ENCODE data around the gene CMC4. TPM values are rescaled to one million over a fixed set of nuclear protein-coding genes. Genes with fewer than 3 reads are reported as not detected.

The CMC4 gene
- total RNA-seq, 1 experiment from 2014 or later: 13.0 TPM

- POLR2A ChIA-PET: no interaction called here
- no peak overlapping the region for H3K4me3 ChIP-seq (ENCODE audit: low read depth in 2 of 2, low read length in 2 of 2)
- H3K27me3 ChIP-seq (ENCODE audit: control insufficient read depth, insufficient read depth, low read length): no peaks in the 10 kb centered on the region
- no peaks in the 10 kb centered on the region for H3K36me3 ChIP-seq (ENCODE audit: control insufficient read depth, insufficient read depth, low read length)
- DNase-seq (ENCODE audit: low read depth, low spot score): no peak
- in situ Hi-C loops (cut with HindIII; ENCODE audit: low pct_unique_long_range_greater_than_20kb, low sequenced_read_pairs) (no loop called here), intact Hi-C loops (cut with micrococcal nuclease; ENCODE audit: unreplicated experiment) (no loop called here)
- BruUV-seq (replicated peaks): no TSS peak
- H3K9me3 ChIP-seq (ENCODE audit: control insufficient read depth, insufficient read depth, low read depth, low read length): no peaks in the 10 kb centered on the region
- TF ChIP-seq POLR2AphosphoS5 (IDR thresholded peaks at IDR 0.05; ENCODE audit: low read depth, low read length) (no peak), REST (IDR thresholded peaks at IDR 0.05; ENCODE audit: insufficient read depth in 1 of 2, low read depth in 2 of 2, low read length in 1 of 2) (no peak), TCF7L2 (IDR thresholded peaks at IDR 0.05; ENCODE audit: low read depth, low read length) (no peak), CTCF (IDR thresholded peaks at IDR 0.05) (no peak)
- no peak overlapping the region for H3K27ac ChIP-seq (ENCODE audit: low read length)
- H3K4me1 ChIP-seq (ENCODE audit: control insufficient read depth, insufficient read depth, low read length): peaks cover 16% of the 10 kb centered on the region
- CTCF ChIA-PET: no interaction called here
- no peak for ATAC-seq
Observed at GRCh38 chrX:155023907-155024833, 46.8 kb downstream of the CMC4 start.

GRCh38 chrX:155022585-155022984 lies 48.4 kb downstream of the CMC4 start, which contains the start of gene F8:
Gene F8 (minus strand): TSS chrX:155022723. CDS start chrX:155022552, 171 bp downstream.
- Histone ChIP-seq H3K4me1 (ENCODE audit: control insufficient read depth, insufficient read depth, low read length) (0 out of 2 replicates have a peak, but pooled peaks cover 4% of the 10 kb centered on the region), H3K27me3 (ENCODE audit: control insufficient read depth, insufficient read depth, low read length) (no peaks in the 10 kb centered on the region), H3K36me3 (ENCODE audit: control insufficient read depth, insufficient read depth, low read length) (no peaks in the 10 kb centered on the region), H3K4me3 (ENCODE audit: low read depth in 2 of 2, low read length in 2 of 2) (no peak within 1 kb of the TSS), H3K9me3 (ENCODE audit: control insufficient read depth, insufficient read depth, low read depth, low read length) (no peaks in the 10 kb centered on the region), H3K27ac (ENCODE audit: low read length) (no peak within 1 kb of the TSS)
- CTCF ChIA-PET: no interaction called here
- POLR2A ChIA-PET: no interaction called here
- ATAC-seq (no peak), DNase-seq (ENCODE audit: low read depth, low spot score) (no peak)
- no peak for TF ChIP-seq TCF7L2 (IDR thresholded peaks at IDR 0.05; ENCODE audit: low read depth, low read length)
- no peak for TF ChIP-seq REST (IDR thresholded peaks at IDR 0.05; ENCODE audit: insufficient read depth in 1 of 2, low read depth in 2 of 2, low read length in 1 of 2)
- TF ChIP-seq POLR2AphosphoS5 (IDR thresholded peaks at IDR 0.05; ENCODE audit: low read depth, low read length): no peak
- intact Hi-C loops (cut with micrococcal nuclease; ENCODE audit: unreplicated experiment) (no loop called here), in situ Hi-C loops (cut with HindIII; ENCODE audit: low pct_unique_long_range_greater_than_20kb, low sequenced_read_pairs) (no loop called here)
- BruUV-seq (replicated peaks): no TSS peak

Data from Panc1 (cell line).